HG03139 (cell line): Measurements from ENCODE around the gene KIAA1586.
"Not testable (repeated sequence)": the region's sequence is repeated elsewhere in the genome, so short reads cannot be mapped to it uniquely, and the experiment has no call there.

ENCODE experiments used
- ATAC-seq: cut with Tn5 transposase; IDR thresholded peaks from one replicate; pipeline ENCODE4 v1.9.1; 2021; ENCODE audit not compliant: unreplicated experiment

Gene KIAA1586

GRCh38 chr6:57046332-57047256 lies at the start of gene KIAA1586:
TSS of gene KIAA1586 (plus strand) at chr6:57046693. CDS start at chr6:57046756, 63 bp downstream.
- ATAC-seq = peak; percentile 77

DNA sequence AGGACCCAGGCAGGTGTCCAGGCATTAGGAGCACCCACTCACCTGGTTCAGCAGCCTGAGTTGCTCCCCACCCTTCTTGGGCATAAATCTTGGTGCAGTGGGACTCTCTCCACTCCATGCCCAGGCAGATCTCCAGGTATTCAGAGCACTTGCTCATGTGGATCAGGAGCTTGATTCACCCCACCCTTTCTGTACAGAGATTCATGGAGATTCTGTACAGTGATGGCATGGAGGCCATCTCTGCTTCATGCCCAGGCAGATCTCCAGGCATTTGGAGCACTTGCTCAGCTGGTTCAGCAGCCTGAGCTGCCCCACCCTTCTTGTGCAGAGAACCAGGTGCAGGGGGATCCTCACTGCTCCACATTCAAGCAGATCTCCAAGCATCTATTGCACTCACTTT lies 47.4 kb upstream of the KIAA1586 start:
- no peak for ATAC-seq

DNA sequence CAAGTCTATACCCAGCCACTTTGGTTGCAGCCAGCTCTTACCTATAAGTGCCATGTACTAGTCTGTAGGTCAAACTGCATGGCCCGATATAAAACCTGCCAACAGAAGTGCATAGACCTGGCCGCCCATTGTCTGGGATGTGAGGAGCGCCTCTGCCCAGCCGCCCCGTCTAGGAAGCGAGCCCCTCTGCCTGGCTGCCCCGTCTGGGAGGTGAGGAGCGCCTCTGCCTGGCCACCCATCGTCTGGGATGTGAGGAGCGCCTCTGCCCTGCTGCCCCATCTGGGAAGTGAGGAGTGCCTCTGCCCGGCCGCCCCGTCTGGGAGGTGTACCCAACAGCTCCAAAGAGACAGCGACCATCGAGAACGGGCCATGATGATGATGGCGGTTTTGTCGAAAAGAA lies 46.7 kb upstream of the KIAA1586 start:
- ATAC-seq = not testable (repeated sequence)

DNA sequence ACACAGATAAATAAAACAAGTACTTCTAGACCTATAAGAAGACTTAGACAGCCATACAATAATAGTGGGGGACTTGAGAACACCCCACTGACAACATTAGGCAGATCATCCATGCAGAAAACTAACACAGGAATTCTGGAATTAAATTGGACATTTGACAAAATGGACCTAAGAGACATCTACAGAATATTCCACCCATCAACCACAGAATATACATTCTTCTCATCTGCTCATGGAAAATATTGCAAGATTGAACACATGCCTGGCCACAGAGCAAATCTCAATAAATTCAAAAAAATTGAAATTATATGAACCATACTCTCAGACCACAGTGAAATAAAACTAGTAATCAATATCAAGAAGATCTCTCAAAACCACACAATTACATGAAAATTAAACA lies 44.3 kb upstream of the KIAA1586 start:
- ATAC-seq = no peak

GRCh38 chr6:57004292-57004691 lies 42.2 kb upstream of the KIAA1586 start:
- ATAC-seq = no peak

DNA sequence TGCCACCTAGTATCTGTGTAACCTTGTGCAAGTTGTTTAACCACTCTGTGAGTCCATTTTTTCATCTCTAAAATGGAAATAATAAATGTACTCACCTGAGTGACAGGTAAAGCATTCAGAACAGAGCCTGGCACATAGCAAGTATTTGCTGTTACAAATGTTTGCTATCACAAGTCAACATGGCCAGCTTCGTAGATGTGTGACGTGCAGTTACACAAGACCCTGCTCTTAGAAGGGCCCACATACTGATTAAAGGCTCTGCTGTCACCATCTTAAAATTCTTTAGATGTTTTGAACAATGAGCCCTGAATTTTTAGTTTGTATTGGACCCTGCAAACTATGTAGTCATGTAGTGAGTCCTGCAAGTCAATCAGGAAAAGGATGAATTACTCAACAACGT lies 40.4 kb upstream of the KIAA1586 start:
- no peak for ATAC-seq

GRCh38 chr6:57008069-57008468 lies 38.4 kb upstream of the KIAA1586 start:
- not testable (repeated sequence) for ATAC-seq

DNA sequence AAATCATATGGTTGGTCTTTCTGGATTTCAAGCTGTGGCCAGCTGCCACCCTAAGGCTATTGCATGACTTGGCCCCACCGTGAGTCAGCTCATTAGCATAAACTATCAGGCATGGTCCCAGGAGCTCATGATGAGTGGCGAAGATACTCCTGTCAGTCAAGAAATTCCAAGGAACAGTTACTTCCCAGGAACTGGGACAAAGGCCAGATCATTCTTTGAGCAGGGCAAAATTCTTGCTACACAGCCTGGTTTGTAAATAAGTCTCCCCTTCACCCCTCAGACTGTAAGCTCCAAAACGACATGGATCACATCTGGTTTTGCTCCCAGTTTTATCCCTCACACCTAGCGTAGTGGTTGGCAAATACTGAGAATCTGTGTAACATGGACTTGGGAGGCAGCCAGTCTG lies 33.0 kb upstream of the KIAA1586 start:
- no peak for ATAC-seq

DNA sequence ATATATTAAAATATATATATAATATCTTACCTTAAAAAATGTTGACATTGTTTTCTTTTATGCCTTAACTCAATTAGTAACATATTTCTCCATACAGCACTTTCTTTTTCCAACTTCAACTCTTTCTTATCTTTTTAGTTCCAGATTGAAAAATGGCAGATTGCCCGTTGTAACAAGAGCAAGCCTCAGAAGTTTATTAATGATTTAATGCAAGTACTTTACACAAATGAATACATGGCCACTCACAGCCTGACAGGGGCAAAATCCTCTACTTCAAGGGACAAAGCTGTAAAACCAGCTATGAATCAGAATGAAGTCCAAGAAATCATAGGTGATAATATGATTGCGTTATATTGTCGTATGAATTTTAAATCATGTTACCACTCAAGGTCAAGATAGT lies 29.4 kb upstream of the KIAA1586 start:
- ATAC-seq = no peak

DNA sequence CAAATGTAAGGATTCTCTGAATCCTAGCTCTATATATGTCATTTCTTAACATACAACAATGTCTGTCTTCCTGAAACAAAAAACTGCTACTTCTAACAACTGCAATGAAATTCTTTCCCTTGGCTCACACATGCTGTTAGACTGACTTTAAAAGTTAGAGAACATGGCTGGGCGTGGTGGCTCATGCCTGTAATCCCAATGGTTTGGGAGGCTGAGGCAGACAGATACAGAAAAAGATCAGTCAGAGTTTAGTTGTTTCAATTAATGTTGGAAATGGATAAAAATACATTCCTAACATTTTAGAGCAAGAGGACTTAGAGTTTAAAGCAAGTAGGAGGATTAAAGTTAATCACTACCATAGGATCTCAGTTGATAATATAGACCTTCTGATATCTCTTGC lies 28.7 kb upstream of the KIAA1586 start:
- ATAC-seq = no peak

DNA sequence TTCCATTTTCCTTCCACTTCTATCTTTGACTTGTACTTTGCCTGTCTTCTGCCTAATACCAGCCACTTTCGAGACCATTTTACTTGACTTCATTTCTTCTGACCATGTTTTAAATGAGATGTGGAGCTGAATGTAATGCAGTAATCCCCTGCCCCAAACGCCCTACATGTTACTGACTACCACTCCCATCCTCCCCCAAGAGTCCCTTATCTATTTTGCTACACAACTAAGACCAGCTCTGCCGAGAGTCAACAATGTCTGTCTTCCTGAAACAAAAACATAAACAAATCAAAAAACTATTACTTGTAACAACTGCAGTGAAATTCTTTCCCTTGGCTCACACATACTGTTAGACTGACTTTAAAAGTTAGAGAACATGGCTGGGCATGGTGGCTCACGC lies 27.1 kb upstream of the KIAA1586 start:
- ATAC-seq = no peak

- no peak for ATAC-seq
These were observed 25.3 kb upstream of the KIAA1586 start for GRCh38 chr6:57021086-57021720.

- ATAC-seq = no peak
These were observed 22.2 kb upstream of the KIAA1586 start for GRCh38 chr6:57024321-57024720.

- ATAC-seq = no peak
These were observed 21.7 kb upstream of the KIAA1586 start for GRCh38 chr6:57024775-57025174.

DNA sequence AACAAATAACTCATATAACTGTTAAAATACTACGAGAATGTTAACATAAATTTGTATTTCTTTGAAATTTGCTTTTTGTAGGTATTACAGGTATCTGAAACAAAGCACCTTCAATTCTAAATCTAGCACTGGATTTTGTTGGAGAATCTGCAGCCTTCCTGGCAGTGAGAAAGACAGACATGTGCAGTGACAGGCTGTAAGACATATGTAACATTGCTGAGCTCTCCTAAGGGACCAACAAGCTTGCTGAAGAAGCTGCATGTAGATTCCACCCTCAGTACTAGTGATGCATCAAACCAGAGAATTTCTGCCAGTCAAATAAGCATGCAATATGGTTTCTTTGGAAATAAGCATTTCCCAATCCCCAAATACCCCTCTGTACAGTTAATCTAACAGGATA lies 20.5 kb upstream of the KIAA1586 start:
- ATAC-seq = no peak

GRCh38 chr6:57027301-57027700 lies 19.2 kb upstream of the KIAA1586 start:
- no peak for ATAC-seq

DNA sequence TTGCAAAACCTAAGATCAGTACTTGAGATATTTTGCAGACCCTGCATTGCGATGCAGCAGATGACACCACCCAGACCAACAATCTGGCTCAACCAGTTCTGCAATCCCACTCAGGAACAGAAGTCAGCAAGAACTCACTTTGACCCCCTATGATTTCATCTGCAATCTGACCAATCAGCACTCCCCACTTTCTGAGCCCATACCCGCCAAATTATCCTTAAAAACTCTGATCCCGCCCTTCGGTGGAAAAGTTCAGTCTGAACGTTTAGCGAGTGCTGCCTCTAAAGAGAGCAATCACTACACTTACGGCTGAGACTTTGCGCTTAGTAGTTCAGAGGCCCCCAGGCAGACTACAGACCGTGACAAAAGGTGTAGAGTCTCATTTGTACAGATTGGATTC lies 17.3 kb upstream of the KIAA1586 start:
- ATAC-seq = no peak

DNA sequence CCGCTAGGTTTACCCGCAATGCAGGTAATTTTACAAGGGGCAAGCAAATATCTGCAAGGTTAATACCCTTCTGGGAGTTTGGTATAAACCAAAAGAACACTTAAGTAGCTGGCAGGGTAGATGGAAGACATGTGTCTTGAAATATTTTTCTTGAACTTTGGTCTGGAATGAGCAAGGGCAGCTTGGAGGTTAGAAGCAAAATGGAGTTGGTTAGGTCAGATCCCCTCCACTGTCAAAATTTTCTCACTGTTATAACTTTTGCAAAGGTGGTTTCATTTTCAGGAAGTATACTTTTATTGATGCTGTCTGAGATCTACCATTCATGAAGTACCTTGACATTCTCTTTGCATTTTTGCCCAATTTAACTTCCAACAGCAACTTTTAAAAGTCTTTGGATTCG lies 13.3 kb upstream of the KIAA1586 start:
- ATAC-seq = no peak

DNA sequence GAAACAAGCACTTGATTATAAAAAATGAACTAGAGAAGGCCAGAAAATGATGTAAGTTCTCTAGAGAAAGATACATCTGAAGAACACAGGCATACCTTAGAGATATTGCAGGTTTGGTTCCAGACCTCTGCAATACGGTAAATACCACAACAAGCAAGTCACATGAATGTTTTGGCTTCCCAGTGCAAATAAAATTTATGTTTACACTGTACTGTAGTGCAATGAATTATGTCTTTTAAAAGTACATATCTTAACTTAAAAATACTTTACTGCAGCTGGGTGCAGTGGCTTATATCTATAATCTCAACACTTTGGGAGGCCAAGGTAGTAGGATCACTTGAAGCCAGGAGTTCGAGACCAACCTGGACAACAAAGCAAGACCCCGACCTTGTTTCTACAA lies 10.9 kb upstream of the KIAA1586 start:
- no peak for ATAC-seq

DNA sequence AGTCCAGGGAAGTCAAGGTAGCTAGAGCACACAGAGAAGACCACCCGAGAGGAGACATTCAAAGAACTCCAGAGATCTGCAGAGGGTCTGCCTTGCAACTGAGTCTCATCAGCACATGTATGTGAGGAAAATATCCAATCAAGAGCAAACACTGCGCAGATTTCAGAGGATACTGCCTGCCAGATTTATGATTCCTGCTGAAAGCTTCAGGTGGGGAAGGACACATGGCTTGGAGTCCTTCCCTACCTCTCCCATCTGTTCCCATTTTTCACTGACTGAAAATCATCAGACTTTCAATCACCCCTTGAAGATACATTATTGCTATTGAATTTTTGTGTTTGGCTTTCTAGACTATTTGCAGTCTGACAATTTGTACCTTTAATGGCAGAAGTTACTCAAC lies 7.6 kb upstream of the KIAA1586 start:
- ATAC-seq = no peak

DNA sequence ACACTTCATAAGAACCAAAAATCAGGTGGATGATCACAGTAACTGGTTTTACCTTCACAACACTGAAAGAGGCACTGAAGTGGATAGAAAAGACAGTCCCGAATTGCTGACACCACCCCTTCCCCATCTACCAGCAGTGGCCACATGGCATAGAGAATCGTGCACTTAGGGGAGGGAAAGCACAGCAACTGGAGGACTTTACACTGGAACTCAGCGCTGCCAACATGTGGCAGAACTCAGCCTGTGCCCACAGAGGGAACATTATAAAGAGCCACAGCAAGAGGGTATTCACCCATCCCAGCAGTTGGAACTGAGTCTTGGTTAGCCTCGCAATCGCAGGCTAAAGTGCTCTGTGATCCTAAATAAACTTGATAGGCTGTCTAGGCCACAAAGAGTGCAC lies 6.5 kb upstream of the KIAA1586 start:
- no peak for ATAC-seq

DNA sequence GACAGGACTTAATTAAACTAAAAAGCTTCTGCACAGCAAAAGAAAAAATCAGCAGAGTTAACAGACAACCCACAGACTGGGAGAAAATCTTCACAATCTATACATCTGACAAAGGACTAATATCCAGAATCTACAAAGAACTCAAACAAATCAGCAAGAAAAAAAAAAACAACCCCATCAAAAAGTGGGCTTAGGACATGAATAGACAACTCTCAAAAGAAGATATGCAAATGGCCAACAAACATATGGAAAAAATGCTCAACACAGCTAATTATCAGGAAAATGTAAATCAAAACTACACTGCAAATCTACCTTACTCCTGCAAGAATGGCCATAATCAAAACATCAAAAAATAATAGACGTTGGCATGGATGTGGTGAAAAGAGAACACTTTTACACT lies 2.4 kb upstream of the KIAA1586 start:
- ATAC-seq = not testable (repeated sequence)
